GM12892 (cell line): ENCODE data around the gene CPT1B.

Experiments used
- POLR2A ChIP-seq: IDR thresholded peaks from 2 replicates; pipeline ENCODE4 v1.6.1; 2011; ENCODE audit warnings: low read depth, low read length, control low read depth
- POLR2AphosphoS5 ChIP-seq: IDR thresholded peaks from 2 replicates; pipeline ENCODE4 v1.6.1; 2011; ENCODE audit warnings: low read depth, low read length, control low read depth

DNA sequence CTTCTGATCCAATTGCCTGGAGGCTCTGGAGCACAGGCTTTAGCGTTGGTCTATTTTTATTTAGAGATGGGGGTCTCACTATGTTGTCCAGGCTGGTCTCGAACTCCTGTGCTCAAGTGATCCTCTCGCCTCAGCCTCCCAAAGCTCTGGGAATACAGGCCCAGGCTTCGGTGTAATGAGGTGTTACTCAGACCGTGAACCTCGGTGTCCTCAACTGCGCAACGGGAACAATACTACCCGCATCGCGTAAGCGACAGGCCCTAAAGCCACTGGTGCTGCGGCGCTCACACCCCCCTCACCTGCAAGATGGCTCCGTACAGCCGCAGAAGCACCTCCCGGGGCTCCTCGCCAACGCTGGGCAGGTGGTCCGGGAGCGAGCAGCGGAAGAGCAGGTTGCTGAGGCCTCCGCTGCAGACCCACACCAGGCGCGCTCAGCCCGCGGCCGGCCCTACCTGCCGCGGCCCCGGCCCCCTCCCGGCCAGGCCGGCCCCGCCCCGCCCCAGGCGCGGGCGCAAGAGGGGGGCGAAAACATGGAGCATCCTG lies 3.8 kb upstream of the CPT1B start:
- TF ChIP-seq POLR2AphosphoS5 (no peak), POLR2A (no peak)
